ENCODE results near the gene ROGDI.

DNA sequence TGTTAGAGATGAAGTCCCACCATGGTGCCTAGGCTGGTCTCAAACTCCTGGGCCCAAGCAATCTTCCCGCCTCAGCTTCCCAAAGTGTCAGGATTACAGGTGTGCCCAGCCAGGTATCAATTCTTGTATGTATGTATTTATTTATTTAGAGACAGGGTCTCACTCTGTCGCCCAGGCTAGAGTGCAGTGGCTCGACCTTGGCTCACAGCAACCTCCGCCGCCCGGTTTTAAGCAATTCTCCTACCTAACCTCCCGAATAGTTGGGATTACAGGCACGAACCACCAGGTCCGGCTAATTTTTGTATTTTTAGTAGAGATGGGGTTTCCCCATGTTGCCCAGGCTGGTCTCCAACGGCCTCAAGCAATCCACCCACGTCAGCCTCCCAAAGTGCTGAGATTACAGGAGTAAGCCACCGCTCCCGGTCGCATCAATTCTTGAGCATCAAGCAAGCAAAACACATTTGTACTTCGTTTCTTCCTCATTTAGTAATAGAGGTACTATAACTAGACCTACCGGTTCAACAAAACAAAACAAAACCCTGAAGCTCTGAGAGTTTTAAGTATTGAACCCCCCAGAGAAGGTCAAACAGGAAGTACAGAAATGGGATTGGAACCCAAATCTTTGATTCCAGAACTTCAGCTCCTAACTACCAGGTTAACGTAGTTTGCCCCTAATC lies 34.4 kb downstream of the ROGDI start:
- TF ChIP-seq NFIC (IDR thresholded peaks at IDR 0.05; ENCODE audit: borderline replicate concordance) (no peak), POLR2AphosphoS5 (IDR thresholded peaks at IDR 0.05; ENCODE audit: low read depth, low read length) (no peak), GATA2 (CRISPR knock-in tag; IDR thresholded peaks at IDR 0.05) (no peak), RCOR1 (IDR thresholded peaks at IDR 0.05; ENCODE audit: low read length) (no peak), EP300 (IDR thresholded peaks at IDR 0.05; ENCODE audit: borderline replicate concordance in 1 of 2, low read depth in 1 of 2, low read length in 1 of 2) (no peak), YY1 (IDR thresholded peaks at IDR 0.05; ENCODE audit: low read depth) (no peak), RFX5 (IDR thresholded peaks at IDR 0.05; ENCODE audit: low read length) (no peak), CHD2 (IDR thresholded peaks at IDR 0.05; ENCODE audit: low read length, partially characterized antibody) (no peak)
- TF ChIP-seq, protein P1, sequence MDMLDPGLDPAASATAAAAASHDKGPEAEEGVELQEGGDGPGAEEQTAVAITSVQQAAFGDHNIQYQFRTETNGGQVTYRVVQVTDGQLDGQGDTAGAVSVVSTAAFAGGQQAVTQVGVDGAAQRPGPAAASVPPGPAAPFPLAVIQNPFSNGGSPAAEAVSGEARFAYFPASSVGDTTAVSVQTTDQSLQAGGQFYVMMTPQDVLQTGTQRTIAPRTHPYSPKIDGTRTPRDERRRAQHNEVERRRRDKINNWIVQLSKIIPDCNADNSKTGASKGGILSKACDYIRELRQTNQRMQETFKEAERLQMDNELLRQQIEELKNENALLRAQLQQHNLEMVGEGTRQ (IDR thresholded peaks at IDR 0.05; ENCODE audit: borderline replicate concordance, low read depth, low read length): no peak
- TF ChIP-seq, protein P2, sequence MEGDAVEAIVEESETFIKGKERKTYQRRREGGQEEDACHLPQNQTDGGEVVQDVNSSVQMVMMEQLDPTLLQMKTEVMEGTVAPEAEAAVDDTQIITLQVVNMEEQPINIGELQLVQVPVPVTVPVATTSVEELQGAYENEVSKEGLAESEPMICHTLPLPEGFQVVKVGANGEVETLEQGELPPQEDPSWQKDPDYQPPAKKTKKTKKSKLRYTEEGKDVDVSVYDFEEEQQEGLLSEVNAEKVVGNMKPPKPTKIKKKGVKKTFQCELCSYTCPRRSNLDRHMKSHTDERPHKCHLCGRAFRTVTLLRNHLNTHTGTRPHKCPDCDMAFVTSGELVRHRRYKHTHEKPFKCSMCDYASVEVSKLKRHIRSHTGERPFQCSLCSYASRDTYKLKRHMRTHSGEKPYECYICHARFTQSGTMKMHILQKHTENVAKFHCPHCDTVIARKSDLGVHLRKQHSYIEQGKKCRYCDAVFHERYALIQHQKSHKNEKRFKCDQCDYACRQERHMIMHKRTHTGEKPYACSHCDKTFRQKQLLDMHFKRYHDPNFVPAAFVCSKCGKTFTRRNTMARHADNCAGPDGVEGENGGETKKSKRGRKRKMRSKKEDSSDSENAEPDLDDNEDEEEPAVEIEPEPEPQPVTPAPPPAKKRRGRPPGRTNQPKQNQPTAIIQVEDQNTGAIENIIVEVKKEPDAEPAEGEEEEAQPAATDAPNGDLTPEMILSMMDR (IDR thresholded peaks at IDR 0.05): no peak
- TF ChIP-seq, protein P3, sequence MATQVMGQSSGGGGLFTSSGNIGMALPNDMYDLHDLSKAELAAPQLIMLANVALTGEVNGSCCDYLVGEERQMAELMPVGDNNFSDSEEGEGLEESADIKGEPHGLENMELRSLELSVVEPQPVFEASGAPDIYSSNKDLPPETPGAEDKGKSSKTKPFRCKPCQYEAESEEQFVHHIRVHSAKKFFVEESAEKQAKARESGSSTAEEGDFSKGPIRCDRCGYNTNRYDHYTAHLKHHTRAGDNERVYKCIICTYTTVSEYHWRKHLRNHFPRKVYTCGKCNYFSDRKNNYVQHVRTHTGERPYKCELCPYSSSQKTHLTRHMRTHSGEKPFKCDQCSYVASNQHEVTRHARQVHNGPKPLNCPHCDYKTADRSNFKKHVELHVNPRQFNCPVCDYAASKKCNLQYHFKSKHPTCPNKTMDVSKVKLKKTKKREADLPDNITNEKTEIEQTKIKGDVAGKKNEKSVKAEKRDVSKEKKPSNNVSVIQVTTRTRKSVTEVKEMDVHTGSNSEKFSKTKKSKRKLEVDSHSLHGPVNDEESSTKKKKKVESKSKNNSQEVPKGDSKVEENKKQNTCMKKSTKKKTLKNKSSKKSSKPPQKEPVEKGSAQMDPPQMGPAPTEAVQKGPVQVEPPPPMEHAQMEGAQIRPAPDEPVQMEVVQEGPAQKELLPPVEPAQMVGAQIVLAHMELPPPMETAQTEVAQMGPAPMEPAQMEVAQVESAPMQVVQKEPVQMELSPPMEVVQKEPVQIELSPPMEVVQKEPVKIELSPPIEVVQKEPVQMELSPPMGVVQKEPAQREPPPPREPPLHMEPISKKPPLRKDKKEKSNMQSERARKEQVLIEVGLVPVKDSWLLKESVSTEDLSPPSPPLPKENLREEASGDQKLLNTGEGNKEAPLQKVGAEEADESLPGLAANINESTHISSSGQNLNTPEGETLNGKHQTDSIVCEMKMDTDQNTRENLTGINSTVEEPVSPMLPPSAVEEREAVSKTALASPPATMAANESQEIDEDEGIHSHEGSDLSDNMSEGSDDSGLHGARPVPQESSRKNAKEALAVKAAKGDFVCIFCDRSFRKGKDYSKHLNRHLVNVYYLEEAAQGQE (IDR thresholded peaks at IDR 0.05; ENCODE audit: low read depth, low read length): no peak
- TF ChIP-seq, protein P4, sequence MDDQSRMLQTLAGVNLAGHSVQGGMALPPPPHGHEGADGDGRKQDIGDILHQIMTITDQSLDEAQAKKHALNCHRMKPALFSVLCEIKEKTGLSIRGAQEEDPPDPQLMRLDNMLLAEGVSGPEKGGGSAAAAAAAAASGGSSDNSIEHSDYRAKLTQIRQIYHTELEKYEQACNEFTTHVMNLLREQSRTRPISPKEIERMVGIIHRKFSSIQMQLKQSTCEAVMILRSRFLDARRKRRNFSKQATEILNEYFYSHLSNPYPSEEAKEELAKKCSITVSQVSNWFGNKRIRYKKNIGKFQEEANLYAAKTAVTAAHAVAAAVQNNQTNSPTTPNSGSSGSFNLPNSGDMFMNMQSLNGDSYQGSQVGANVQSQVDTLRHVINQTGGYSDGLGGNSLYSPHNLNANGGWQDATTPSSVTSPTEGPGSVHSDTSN (IDR thresholded peaks at IDR 0.05): no peak
- TF ChIP-seq, protein P5, sequence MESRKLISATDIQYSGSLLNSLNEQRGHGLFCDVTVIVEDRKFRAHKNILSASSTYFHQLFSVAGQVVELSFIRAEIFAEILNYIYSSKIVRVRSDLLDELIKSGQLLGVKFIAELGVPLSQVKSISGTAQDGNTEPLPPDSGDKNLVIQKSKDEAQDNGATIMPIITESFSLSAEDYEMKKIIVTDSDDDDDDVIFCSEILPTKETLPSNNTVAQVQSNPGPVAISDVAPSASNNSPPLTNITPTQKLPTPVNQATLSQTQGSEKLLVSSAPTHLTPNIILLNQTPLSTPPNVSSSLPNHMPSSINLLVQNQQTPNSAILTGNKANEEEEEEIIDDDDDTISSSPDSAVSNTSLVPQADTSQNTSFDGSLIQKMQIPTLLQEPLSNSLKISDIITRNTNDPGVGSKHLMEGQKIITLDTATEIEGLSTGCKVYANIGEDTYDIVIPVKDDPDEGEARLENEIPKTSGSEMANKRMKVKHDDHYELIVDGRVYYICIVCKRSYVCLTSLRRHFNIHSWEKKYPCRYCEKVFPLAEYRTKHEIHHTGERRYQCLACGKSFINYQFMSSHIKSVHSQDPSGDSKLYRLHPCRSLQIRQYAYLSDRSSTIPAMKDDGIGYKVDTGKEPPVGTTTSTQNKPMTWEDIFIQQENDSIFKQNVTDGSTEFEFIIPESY (IDR thresholded peaks at IDR 0.05; ENCODE audit: borderline replicate concordance, low read depth): no peak
